Stimulated activated CD4-positive, alpha-beta T cell treated with anti-CD3 and anti-CD28 coated beads, Interleukin-4, amount 100 ng/mL, for 24 hours (primary cell): ENCODE measurements around the gene APOA5.
"Not testable (repeated sequence)": the region's sequence is repeated elsewhere in the genome, so short reads cannot be mapped to it uniquely, and the experiment has no call there.

Experiments
- DNase-seq: peaks from one replicate; pipeline ENCODE4 v3.0.0-alpha.2; 2020

The APOA5 gene

DNA sequence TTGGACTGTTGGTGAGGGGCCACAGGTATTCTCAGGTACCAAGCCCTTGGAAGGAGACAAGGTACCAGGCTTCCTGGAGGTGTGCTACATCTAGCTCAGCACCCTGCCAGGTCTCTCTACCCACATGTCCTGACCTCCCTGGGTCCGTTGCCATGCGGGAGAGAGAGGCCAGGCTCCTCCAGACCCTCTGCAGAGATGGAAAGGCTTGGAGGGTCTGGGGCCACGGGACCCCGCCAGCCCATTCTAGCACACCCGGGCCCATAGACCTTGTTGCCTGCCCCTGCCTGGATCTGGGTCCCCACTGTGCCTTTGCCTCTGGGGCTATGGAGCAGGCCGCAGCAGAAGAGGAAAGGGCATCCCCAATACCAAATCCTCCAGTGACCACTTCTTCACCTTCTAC is 35.8 kb upstream of the APOA5 start:
- DNase-seq, result no peak

GRCh38 chr11:116826751-116827431 is 35.2 kb upstream of the APOA5 start:
- DNase-seq, result no peak

DNA sequence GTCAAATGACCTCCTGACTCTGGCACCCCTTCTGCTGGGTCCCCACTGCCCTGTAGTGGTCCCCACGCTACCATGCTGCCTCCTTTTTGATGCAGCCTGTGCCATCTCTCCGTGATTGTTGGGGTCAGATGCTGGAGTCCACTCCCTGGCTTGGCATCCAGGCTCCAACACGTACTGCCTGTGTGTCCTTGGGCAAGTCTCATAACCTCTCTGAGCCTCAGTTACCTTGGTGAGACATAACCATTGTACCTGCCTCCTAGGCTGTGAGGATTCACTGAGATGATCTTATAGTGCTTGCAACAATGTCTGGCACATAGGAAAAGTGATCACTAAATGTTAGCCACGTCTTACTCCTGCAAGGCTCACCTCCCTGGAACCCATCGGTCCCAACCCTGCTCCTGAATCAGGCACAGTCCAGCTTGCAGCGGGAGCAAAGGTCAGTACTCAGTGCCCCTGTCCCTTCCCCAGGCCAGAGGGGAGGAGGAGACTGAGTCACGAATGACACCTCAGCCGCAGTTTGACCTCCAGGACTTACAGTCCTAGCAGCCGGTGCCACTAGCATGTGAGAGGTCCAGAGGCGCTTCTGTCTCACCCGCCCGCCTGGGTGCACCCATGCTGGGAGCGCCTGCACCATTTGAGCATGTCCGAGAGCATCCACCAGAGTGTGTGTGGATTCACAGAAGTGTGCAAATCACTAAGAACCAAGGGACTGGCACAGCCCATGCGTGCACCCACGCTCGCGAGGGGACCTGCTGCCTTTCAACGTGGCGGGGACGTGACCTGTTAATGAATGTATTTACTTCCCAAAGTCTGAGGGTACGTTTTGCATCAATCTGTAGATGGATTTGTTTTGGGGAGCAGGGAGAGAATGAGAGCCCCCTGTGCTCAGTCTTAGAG is 34.4 kb upstream of the APOA5 start:
- DNase-seq, result no peak

DNA sequence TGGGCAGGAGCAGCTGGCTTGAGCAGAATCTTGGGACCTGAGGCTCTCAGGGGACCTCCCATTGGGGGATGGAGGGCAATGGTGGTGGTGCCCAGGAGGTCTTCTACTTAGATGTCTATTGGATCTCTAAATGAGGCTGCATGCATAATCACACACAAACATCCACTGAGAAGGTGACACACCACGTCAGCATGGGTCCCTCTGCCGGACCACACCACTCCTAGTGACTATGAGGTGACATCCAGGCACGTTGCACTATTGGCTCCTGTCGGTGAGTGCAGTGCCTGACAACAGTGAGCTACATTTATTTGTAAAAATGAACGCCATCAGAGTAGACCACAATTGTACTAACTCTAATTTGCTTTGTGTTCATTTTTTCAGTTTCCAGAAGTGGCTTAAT is 33.8 kb upstream of the APOA5 start:
- DNase-seq, result no peak

DNA sequence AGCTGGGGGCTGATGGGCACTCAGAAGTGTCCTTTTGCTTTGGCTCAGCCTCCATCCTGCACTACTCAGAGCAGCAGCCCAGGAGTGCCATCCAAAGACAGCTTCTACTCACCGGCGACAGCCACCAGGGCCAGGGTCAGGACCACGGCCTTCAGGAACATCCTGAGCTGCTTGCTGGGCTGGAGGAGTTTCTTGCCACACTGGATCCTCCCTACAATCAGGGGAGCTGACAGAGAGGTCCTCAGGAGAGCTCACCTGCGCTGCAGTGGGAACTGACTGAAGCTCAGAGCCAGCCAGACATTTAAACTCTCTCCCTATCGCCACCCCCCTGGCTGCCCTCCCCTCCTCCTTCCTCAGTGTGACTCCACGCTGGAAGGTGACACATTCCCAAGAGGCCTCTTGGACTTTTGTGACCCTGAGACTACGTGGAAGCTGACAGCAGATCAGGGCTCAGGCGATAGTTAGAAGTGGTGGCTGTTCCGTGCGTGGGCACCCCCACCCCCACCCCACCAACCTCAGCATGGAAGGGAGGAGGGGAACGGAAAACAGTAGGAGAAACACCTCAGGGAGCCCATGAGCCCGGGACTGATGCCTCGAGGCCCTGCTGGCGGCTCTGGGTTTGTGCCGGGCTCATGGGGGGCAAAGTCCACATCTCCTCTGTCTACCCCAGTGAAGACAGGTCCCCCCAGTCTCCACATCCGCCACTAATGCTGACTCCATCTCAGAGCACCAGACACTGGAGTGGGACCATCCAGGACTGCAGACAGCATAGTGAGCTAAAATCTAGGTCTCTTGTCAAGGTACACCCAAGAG is 31.6 kb upstream of the APOA5 start, which contains the start of gene APOA4:
Gene APOA4, minus strand, starts transcription at position 274 of the 813 bp plus-strand sequence. Its CDS starts 113 bp downstream, at position 161.
- no peak for DNase-seq

DNA sequence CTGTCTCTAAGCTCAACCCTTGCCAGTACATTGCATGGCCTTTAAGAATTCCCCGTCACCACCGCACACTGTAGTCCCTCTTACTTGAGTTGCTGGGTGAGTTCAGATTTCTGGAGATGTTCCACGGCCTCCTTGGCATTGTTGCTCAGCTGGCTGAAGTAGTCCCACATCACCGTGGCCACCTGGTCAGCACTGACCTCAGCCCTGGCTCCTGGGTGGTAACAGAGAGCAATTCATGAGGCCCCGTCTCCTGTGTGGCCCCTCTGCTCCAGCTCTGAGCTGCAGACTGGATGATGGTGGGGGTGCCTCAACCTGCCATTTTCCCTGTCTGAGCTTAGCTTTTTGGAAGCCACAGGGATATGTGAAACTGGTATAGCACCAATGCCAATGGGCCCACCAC is 30.9 kb upstream of the APOA5 start:
- no peak for DNase-seq

GRCh38 chr11:116821050-116821918 is 29.6 kb upstream of the APOA5 start:
- DNase-seq, result no peak

DNA sequence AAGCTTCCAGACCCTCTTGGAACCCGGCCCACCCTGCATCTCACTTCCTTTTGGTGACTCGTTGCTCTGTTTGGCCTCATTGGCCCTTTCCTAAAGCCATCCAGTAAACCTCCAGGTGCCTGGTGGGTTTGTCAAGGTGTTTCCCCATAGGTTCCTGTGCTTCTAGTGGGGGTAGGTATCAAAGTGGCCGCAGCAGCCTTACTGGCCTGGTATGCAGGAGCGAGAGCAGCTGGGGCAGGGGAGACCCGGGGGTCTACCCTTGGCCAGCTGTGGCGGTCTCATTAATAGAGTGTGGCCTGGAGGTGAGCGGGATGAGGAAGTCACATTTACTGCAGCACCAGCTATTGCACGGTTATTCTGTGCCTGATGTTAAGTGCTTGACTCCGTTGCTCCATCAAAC is 27.4 kb upstream of the APOA5 start:
- DNase-seq, result no peak

- DNase-seq, result no peak
These were observed 22.8 kb upstream of the APOA5 start for GRCh38 chr11:116814502-116814901.

GRCh38 chr11:116813781-116814471 is 22.2 kb upstream of the APOA5 start:
- no peak for DNase-seq

DNA sequence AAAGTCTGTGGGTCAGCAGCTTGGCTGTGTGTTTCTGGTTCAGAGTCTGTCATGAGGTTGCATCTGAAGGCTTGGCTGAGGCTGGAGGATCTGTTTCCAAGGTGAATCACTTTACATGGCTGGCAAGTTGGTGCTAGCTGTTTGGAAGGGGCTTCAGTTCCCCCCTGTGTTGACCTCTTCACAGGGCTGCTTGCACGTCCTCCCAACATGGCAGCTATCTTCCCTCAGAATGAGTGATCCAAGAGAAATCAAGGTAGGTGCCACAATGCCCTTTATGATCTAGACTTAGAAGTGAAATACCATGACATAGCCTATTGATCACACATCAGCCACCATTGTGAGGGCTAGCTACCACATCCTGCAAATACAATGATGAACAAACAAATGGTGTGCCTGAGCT is 21.5 kb upstream of the APOA5 start:
- no peak for DNase-seq

DNA sequence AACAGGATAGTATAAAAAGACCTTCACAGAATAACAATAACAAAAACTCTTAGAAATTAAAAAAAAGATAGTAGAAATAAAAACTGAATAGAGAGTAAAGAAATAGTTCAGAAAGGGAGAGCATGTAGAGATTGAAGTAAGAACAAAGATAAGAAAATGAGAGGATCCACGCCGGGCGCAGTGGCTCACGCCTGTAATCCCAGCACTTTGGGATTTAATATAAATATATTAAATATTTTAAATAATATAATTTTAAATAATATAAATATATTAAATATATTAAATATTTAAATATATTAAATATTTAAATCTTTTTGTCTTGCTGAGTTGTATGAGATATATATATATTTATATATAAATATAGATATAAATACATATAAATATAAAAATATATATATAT is 20.4 kb upstream of the APOA5 start:
- no peak for DNase-seq

DNA sequence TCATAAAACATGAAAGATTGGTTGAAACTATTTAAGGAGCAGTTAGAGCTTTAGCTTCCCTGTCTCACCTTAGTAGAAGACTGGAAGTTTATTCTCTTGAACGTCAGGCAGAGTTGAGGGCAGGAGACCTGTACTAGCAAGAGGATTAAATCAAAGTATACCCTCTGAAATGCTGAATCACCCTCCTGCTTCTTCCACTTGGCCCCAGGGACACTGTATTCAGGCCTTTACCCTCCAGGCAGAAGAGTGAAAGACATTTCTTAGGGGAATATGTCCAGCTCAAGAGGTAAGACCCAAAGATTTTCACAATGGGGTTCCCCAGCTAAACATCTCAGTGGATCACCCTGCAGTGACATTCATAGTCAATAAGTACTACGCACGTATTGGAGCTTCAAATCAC is 19.5 kb upstream of the APOA5 start:
- no peak for DNase-seq

- DNase-seq, result no peak
These were observed 16.8 kb upstream of the APOA5 start for GRCh38 chr11:116808262-116809175.

GRCh38 chr11:116807601-116808261 is 16.1 kb upstream of the APOA5 start:
- no peak for DNase-seq

DNA sequence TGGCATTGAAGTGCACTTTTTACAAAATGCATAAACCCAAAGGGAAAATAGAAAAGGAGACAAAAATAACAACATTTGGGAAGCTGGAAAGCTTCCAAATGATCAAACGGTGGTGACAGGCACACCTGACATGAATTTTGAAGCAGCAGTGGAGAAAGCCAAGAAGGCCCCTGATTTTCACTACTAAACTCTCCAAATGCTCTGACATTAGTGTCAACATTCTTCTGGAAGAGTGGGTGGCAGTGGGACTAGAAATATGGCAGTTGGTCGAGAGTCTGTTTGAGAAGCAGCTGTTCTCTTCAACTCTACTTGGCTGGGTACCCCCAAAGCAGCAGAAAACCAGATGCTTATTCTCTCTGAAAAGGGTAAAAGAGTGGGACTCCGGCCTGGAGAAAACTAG is 12.3 kb upstream of the APOA5 start:
- DNase-seq, result no peak

- DNase-seq, result not testable (repeated sequence)
These were observed 10.0 kb upstream of the APOA5 start for GRCh38 chr11:116801662-116802061.

DNA sequence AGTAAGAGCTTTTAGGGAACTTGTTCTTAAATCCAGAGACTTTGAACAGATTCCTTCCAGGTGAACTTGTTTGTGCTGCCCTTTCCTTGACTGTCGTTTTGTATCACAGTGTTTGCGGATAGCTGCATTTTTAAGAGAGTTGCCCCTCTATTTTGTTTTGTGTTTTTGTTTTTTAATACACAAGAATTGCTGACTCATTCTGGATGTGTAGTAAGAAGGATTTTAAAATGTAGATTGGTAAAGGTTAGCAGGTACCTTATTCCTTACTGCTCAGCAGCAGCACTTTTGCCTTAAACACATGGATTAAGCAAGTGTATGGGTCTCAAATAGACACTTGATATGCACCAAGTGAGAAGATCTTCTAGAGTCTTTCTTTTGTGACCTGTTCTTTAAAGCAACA is 8.9 kb upstream of the APOA5 start:
- DNase-seq, result no peak

GRCh38 chr11:116798368-116798767 is 6.7 kb upstream of the APOA5 start:
- DNase-seq, result no peak

DNA sequence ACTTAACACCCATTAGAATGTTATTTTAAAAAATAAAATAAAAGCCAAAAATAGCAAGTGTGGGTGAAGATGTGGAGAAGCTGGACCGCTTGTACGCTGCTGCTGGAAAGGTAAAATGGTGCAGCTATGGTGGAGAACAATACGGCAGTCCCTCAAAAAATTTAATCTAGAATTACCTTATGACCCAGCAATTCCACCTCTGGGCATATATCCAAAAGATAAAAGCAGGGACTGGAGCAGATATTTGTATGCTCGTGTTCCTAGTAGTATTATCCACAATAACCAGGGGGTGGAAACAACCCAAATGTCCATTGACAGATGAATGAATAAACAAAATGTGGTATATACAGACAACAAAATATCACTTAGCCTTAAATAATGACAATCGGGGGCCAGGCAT is 6.1 kb upstream of the APOA5 start:
- DNase-seq, result no peak
